Gastroesophageal sphincter (tissue), 4 donors: ENCODE results near the gene UBL3. TPM values are rescaled to one million over a fixed set of nuclear protein-coding genes. Genes with fewer than 3 reads are reported as not detected.

Experiments
- ATAC-seq: fragments of 150-250 bp; one replicate; pipeline ENCODE4 v1.9.1; 2016; ENCODE audit warnings: mild to moderate bottlenecking, moderate library complexity
- H3K27ac ChIP-seq, 4 donors: fragments of 200-600 bp; sonication (generic) in 3 of 4; 1 replicate in 3 of 4; 2 replicates in 1 of 4; pipeline ENCODE4 v1.5.1; 2016 to 2019
- H3K27me3 ChIP-seq: fragments of 200-600 bp; sonication (generic); one replicate; pipeline ENCODE4 v1.5.1; 2019
- H3K36me3 ChIP-seq, 2 donors: fragments of 200-600 bp; sonication (generic); one replicate each; pipeline ENCODE4 v1.5.1; 2019; ENCODE audit warnings: control low read depth in 1 of 2
- H3K4me1 ChIP-seq, 3 donors: fragments of 200-600 bp; sonication (generic); 1 replicate in 2 of 3; 2 replicates in 1 of 3; pipeline ENCODE4 v1.5.1; 2016 to 2019; ENCODE audit warnings: control low read depth in 2 of 3
- H3K4me3 ChIP-seq, 2 donors: fragments of 200-600 bp; sonication (generic); one replicate each; pipeline ENCODE4 v1.5.1; 2019; ENCODE audit warnings: mild to moderate bottlenecking in 1 of 2, moderate library complexity in 1 of 2
- H3K9me3 ChIP-seq, 3 donors: fragments of 200-600 bp; sonication (generic); one replicate each; pipeline ENCODE4 v1.5.1; 2017 to 2019; ENCODE audit warnings: control low read depth in 2 of 3
- EP300 ChIP-seq: sonication (generic); formaldehyde crosslinking; IDR thresholded peaks from one replicate; pipeline ENCODE4 v1.6.1; 2017; ENCODE audit warnings: antibody characterized with exemption, mild to moderate bottlenecking
- POLR2A ChIP-seq, 2 donors: fragments of 450-650 bp; IDR thresholded peaks; one replicate each; pipeline ENCODE4 v1.6.1; 2017; ENCODE audit warnings: antibody characterized with exemption in 2 of 2, mild to moderate bottlenecking in 2 of 2, moderate library complexity in 1 of 2
- POLR2AphosphoS5 ChIP-seq: sonication (generic); formaldehyde crosslinking; IDR thresholded peaks from one replicate; pipeline ENCODE4 v1.6.1; 2017; ENCODE audit warnings: antibody characterized with exemption
- WGBS, 2 donors: methylation state at CpG; one replicate each; pipeline ENCODE4 v1.1.5; 2018; ENCODE audit warnings: low coverage in 1 of 2; 5-methylcytosine and 5-hydroxymethylcytosine counted together
- total RNA-seq, 4 donors: library from RNA; depleted of rRNA; stranded (reverse); fragments of >200 nt; gene quantifications; one replicate each; pipeline ENCODE4 v1.1.0, GENCODE V29; 2016
- TF ChIP-seq, protein P1 (sequence below), 4 experiments: fragments of 200-600 bp in 2 of 4; fragments of 450-650 bp in 2 of 4; sonication (generic) in 1 of 4; IDR thresholded peaks; one replicate each; pipeline ENCODE4 v1.5.1; 2017 to 2019; ENCODE audit warnings: antibody characterized with exemption in 4 of 4, mild to moderate bottlenecking in 2 of 4, moderate library complexity in 2 of 4

UBL3 gene
- total RNA-seq, 4 donors from 2014 or later, result 36.7 to 46.7 (median 38.6) TPM

DNA sequence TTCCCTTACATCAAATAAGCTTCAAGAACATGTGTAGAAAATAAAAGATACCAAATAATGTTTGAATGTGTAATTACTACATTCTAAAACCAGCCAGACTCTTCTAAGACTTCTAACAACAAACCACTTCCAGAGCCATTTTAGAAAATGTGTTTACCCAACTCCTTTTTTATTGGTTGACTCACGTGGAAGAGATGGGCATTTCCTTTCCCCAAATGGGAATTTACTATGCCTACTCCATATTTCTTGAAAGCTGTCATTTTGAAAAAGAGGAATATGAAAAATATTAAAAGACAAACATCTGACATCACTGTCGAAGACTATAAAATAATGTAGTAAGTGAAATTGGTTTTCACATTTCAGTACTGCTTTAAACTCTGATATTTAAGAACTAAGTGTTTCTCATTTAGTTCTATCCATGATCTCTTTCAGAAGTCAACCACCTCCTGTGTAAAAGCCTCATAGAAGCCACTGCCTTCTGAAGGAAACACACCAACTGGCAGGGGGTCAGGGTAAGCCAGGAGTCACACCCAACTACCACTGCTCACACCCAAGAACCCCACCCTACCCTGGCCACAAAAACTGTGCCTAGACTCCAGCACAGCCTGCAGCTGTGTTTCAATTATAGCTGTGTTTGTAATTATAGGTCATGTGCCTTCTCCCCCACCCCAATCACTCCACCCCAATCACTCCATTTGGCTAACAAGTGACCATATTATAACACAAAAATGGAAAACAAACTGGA, 86.8 kb downstream of the UBL3 start:
- WGBS, 2 donors, result 72 to 75% methylated on average over 2 of the region's 2 CpGs
- peaks cover 0 to 4% (median 0%) of the 10 kb centered on the region in 3 donors for H3K4me1 ChIP-seq
- H3K4me3 ChIP-seq, result no peak overlapping the region
- no peak for ATAC-seq
- H3K9me3 ChIP-seq, result no peaks in the 10 kb centered on the region
- no peaks in the 10 kb centered on the region for H3K27me3 ChIP-seq
- peaks cover 3 to 4% of the 10 kb centered on the region in 2 donors for H3K36me3 ChIP-seq
- no peak overlapping the region for H3K27ac ChIP-seq
- TF ChIP-seq, protein P1, sequence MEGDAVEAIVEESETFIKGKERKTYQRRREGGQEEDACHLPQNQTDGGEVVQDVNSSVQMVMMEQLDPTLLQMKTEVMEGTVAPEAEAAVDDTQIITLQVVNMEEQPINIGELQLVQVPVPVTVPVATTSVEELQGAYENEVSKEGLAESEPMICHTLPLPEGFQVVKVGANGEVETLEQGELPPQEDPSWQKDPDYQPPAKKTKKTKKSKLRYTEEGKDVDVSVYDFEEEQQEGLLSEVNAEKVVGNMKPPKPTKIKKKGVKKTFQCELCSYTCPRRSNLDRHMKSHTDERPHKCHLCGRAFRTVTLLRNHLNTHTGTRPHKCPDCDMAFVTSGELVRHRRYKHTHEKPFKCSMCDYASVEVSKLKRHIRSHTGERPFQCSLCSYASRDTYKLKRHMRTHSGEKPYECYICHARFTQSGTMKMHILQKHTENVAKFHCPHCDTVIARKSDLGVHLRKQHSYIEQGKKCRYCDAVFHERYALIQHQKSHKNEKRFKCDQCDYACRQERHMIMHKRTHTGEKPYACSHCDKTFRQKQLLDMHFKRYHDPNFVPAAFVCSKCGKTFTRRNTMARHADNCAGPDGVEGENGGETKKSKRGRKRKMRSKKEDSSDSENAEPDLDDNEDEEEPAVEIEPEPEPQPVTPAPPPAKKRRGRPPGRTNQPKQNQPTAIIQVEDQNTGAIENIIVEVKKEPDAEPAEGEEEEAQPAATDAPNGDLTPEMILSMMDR (IDR thresholded peaks at IDR 0.05), result no peak
- TF ChIP-seq EP300, result no peak
- TF ChIP-seq POLR2AphosphoS5, result no peak
- no peak for TF ChIP-seq POLR2A (IDR thresholded peaks at IDR 0.05)

DNA sequence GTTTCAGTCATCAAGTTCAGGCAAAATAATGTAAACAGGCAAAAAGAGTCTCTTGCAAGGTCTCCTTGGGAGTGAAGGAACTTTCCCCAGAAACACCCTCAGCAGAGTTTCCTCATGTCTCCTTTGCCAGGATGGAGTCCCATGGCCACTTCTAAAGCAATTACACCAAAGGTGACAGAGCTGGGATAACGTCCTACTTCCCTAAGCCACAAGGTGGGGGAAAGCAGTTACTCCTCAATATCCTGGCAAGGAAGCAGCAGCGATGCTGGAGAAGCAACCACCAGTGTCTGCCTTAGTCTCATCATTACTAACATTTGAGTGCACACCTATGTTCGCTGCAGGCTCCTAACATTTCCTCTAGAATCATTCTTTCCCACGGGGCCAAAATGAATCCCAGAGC, 88.6 kb downstream of the UBL3 start:
- WGBS, 2 donors, result 61 to 74% methylated on average over 3 to 4 of the region's 4 CpGs

DNA sequence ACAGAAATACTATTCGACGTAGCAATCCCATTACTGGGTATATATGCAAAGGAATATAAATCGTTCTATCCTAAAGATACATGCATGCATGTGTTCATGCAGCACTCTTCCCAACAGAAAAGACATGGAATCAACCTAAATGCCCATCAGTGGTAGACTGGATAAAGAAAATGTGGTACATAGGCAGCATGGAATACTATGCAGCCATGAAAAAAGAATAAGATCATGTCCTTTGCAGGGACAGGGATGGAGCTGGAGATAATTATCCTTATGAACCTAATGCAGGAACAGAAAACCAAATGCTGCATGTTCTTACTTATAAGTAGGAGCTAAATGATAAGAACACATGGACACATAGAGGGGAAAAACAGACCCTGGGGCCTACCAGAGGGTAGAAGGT, 89.3 kb downstream of the UBL3 start:
- H3K27me3 ChIP-seq, result no peaks in the 10 kb centered on the region
- no peak overlapping the region for H3K4me3 ChIP-seq
- no peak for ATAC-seq
- H3K36me3 ChIP-seq, result no peaks in the 10 kb centered on the region
- TF ChIP-seq, protein P1 (IDR thresholded peaks at IDR 0.05), result no peak
- TF ChIP-seq EP300 (no peak), POLR2AphosphoS5 (no peak), POLR2A (IDR thresholded peaks at IDR 0.05) (no peak)
- H3K9me3 ChIP-seq, result no peaks in the 10 kb centered on the region
- WGBS, 2 donors, result 63 to 78% methylated on average over 3 of the region's 3 CpGs
- peaks cover 0 to 10% (median 0%) of the 10 kb centered on the region in 3 donors for H3K4me1 ChIP-seq
- H3K27ac ChIP-seq, result no peak overlapping the region

More for the DNA sequence above, 88.6 kb downstream of the UBL3 start:
- Histone ChIP-seq H3K4me3 (no peak overlapping the region), H3K9me3 (no peaks in the 10 kb centered on the region), H3K27ac (no peak overlapping the region), H3K36me3 (peaks cover 0 to 3% of the 10 kb centered on the region in 2 donors), H3K27me3 (no peaks in the 10 kb centered on the region), H3K4me1 (peaks cover 0 to 4% (median 0%) of the 10 kb centered on the region in 3 donors)
- TF ChIP-seq POLR2A (IDR thresholded peaks at IDR 0.05) (no peak), EP300 (no peak), POLR2AphosphoS5 (no peak)
- TF ChIP-seq, protein P1 (IDR thresholded peaks at IDR 0.05), result no peak
- no peak for ATAC-seq

DNA sequence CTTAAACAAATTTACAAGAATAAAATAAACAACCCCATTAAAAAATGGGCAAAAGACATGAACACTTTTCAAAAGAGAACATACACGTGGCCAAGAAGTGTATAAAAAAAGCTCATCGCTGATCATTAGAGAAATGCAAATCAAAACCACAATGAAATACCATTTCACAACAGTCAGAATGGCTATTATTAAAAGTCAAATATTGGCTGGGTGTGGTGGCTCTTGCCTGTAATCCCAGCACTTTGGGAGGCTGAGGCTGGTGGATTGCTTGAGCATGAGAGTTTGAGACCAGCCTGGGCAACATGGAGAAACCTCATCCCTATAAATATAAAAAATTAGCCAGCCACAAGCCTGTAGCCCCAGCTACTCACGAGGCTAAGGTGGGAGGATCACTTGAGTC, 89.9 kb downstream of the UBL3 start:
- no peak overlapping the region for H3K4me3 ChIP-seq
- H3K27ac ChIP-seq, result no peak overlapping the region
- TF ChIP-seq, protein P1 (IDR thresholded peaks at IDR 0.05), result no peak
- no peak for TF ChIP-seq POLR2AphosphoS5
- no peak for TF ChIP-seq EP300
- H3K4me1 ChIP-seq, result peaks cover 0 to 12% (median 0%) of the 10 kb centered on the region in 3 donors
- H3K9me3 ChIP-seq, result no peaks in the 10 kb centered on the region
- 69 to 78% methylated on average over 3 of the region's 3 CpGs for WGBS, 2 donors
- H3K27me3 ChIP-seq, result no peaks in the 10 kb centered on the region
- H3K36me3 ChIP-seq, result no peaks in the 10 kb centered on the region
- no peak for ATAC-seq

DNA sequence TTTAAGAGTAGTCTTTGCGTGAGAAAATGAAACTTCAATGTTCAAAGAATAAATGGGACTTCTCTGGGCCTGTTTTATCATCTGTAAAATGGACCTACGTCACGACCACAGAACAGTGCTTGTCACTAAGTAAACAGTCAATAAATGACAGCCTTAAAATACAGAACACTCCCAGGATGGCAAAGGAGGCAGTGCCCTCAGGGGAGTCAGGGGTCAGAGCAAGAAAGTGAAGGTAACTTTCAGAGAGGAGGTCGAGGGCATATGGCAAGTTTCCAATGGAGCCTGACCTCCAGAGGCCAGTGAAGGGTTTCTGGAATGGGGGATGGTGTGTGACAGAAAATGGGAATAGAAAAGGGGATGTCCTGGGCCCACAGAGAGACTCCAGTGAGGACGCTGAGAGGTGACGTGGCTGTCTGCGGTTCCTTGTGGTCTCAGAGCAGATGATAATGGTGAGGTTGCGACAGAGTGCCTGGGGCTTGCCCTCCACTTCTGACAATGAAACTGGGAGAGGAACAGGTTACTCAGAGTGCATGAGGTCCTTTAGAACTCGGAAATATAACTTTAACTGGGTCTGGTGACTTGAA, 91.8 kb downstream of the UBL3 start:
- peak; percentile 22 for ATAC-seq
- TF ChIP-seq EP300, result no peak
- TF ChIP-seq, protein P1 (IDR thresholded peaks at IDR 0.05), result no peak
- TF ChIP-seq POLR2AphosphoS5, result no peak
- no peaks in the 10 kb centered on the region for H3K27me3 ChIP-seq
- H3K4me3 ChIP-seq, result no peak overlapping the region
- H3K4me1 ChIP-seq, result peaks cover 0 to 12% (median 0%) of the 10 kb centered on the region in 3 donors
- H3K27ac ChIP-seq, result no peak overlapping the region
- 82 to 84% methylated on average over 7 to 9 of the region's 9 CpGs for WGBS, 2 donors
- H3K36me3 ChIP-seq, result no peaks in the 10 kb centered on the region
- no peaks in the 10 kb centered on the region for H3K9me3 ChIP-seq
